Non-pigmented ciliary epithelial cell (primary cell): ENCODE measurements around the gene WASHC3.
A peak's percentile ranks its signal among the peaks of the same experiment; 100 is the strongest.
"Not testable (repeated sequence)": the region's sequence is repeated elsewhere in the genome, so short reads cannot be mapped to it uniquely, and the experiment has no call there.

Experiments
- DNase-seq: peaks from one replicate; pipeline ENCODE4 v3.0.0-alpha.2; 2010; ENCODE audit warnings: low read depth

The WASHC3 gene

GRCh38 chr12:102050660-102051430 is 10.9 kb downstream of the WASHC3 start:
- DNase-seq: no peak

DNA sequence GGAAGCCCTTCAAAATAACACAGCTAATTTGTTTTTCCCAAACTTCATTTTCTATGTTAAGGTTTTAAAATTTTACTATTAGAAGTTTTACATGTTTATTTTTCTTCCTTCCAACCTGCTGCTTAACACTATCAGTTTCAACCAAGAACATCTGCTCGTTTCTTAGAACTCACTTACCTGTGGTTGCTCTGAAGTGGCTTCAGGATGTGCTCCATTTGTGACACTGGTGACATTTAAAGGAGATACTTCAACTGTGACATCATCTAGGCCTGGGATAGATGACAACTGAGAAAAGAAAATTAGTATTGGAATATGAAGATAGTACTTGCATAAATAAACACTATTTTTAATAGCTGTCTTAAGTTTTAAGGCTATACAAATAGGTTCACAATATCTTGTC is 17.9 kb downstream of the WASHC3 start:
- no peak for DNase-seq

DNA sequence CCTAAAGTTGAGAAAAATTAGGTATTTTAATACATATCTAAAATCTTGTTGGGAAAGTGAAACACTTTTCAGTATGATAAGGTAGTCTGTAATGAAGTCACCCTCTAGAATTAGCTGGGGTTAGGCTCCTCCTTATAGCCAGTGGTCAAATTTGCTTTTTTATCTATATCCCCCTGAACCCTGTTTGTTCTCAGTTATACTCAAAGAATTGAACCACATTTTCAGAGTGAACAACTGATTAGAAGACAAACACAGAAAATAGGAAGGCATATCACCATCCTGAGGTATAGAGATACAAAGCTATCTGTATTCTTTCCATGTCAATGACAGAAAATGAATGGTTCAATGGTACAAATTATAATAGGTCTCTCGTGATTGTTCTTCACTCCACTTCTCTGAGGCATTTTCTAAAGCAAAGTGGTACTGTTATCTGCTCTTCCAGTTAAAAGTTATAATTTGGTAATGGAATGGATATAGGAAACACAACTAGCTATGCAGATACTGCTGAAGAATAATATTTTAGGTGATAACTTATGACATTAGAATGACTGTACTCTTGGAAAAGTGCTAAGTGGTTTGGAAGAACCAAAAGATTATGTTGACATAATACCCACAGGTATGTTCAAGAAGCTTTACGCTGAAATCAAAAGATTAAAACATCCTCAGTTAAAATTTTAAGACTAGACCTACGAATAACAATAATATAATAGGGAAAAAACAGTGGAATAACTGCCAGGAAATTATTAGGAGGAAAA is 27.6 kb downstream of the WASHC3 start:
- DNase-seq: peak; percentile 15

GRCh38 chr12:102031852-102032251 is 29.9 kb downstream of the WASHC3 start:
- DNase-seq: no peak

GRCh38 chr12:102029141-102029540 is 32.6 kb downstream of the WASHC3 start:
- no peak for DNase-seq

DNA sequence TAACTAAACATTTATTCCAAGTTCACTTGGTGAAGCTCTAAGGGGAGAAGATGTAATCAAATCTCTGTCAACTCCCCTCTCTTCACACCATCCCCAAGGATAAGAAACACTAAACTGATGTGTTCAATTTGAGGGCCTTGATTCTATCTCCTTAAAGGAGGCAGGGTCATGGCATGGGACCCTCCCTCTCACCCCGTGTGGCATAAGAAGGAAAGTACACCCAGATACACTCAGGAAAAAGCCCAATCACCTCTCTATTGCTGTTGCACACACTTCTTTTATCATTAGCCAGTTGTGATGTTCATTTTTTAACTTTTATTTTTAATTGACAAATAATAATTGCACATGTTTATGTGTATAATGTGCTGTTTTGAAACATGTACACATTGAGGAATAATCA is 35.1 kb downstream of the WASHC3 start:
- DNase-seq: no peak

GRCh38 chr12:102024765-102025164 is 37.0 kb downstream of the WASHC3 start:
- no peak for DNase-seq

- DNase-seq: peak; percentile 8
Measured at GRCh38 chr12:102023343-102023930, 38.4 kb downstream of the WASHC3 start.

GRCh38 chr12:102022286-102022685 is 39.5 kb downstream of the WASHC3 start:
- no peak for DNase-seq

DNA sequence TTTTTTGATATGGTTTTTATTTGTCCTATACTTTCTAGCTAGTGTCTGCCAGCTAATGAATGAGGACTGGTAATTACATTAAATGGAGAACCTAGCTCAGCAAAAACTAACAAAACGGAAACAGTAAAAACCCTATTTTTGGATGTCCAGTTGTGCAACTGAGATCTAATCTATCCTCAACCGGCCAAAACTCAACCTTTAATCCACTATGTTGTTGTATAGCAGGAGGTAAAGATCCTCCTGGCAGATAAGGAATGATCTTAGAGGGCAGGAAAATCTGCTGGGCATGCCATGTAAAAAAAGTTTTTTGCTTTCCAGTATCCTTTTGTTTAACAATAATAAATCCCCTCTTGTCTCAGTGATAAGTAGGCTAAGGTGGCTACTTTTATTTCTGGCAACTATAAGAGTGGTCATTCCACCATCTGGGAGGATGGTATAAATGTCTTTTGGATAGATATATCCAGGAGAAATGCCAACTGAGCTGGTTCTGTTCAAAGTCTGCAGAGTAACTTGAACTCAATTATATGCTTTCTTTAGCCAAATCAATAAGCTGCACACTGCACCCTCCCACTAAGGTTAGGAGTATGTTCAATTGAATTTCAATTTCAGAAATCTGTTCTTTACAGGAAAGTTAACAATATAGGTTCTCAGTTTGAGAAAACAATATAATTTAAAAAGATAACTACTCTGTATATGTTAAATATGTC is 40.1 kb downstream of the WASHC3 start:
- no peak for DNase-seq

DNA sequence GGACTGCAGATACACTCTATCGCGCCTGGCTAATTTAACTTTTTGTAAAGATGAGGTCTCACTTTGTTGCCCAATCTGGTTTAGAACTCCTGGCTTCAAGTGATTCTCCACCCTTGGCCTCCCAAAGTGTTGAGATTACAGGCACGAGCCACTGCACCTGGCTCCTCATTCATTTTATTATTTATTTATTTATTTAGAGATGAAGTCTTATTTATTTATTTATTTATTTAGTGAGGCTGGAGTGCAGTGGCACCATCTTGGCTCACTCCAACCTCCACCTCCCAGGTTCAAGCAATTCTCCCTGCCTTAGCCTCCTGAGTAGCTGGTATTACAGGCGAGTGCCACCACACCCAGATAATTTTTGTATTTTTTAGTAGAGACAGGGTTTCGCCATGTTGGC is 43.2 kb downstream of the WASHC3 start:
- DNase-seq: not testable (repeated sequence)

DNA sequence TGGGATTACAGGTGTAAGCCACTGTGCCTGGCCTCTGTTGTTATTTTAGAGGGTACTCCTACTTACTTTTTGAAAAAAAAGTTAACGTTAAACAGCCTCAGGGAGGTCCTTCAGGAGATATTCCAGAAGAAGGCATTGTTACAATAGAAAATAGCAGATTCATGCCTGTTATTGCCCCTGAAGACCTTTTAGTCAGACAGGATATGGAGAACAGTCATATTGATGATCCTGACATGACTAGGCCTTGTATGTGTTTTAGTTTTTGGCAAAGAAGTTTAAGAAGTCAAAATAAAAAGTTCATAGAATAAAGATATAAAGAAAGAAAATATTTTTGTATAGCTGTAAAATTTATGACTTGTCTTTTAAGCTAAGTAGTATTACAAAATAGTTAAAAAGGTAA is 45.3 kb downstream of the WASHC3 start:
- DNase-seq: no peak

DNA sequence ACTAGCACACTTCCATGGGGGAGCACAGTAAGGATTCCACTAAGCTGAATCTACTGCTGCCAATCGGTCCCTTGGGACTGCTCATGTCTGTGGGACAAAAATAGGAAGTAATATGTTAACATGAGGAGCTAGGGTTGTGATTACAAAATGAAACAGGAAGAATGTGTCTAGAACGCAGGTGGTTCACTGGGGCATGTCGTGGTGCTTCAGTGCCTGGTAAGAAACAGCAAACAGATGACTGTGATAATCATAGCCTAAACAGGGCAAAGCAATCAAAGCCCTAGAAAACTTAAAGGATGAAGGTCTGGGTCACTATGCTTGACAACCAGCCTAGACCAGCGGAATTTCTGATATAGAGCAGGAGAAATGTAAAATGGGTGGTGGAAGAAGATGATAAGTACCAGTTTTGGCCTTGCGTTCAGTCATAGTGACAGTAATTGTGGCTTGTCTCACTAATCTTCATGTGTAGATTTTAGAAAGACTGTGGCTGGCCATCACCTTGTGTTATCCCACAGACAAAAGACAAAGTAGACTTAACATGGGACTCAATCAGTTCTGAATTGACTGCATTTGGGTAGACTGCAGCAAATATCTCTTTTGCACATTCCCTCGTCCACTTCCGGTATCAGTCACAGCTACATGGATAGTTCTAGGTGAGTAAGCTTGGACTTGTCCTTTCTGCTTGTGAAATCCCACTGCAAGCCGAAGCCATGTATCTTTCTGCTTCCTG is 51.4 kb downstream of the WASHC3 start:
- no peak for DNase-seq

DNA sequence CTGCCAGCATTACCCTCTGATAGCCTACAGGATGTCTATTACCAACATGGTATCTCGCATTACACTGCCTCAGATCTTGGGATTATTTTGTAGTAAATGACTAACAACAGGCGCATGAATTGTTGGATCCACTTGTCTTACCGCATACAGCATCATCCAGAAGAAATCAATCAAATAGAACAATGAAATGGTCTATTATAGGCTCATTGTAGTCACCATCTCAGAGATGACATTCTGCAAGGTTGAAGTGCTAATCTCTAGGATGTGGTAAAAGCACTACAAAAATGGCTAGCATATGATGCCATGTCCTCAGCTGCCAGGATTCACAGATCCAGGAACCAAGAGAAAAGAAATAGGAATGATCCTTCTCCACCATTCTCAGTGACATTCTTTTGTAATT is 52.0 kb downstream of the WASHC3 start:
- no peak for DNase-seq

GRCh38 chr12:102008615-102009126 is 53.1 kb downstream of the WASHC3 start:
- DNase-seq: no peak

DNA sequence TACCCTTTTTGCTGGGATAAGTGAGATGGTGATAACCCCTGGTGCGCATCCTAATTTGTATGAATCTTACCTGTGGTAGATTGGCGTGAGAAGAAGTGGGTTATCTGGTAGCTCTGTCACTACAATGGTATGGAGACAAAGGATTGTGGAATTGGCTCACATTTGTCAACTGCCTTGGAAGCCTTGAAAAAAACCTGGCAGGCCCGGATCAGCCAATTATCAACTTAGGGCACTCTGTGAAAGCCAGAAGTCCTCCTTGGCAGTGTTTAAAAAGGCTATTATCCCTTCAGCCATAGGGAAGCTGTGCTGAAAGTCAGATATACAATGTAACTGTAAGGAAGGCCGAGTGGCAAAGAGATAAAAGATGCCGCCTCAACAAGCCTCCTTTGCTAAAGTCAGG is 56.5 kb downstream of the WASHC3 start:
- no peak for DNase-seq

- no peak for DNase-seq
Measured at GRCh38 chr12:101997102-101997501, 64.7 kb downstream of the WASHC3 start.

DNA sequence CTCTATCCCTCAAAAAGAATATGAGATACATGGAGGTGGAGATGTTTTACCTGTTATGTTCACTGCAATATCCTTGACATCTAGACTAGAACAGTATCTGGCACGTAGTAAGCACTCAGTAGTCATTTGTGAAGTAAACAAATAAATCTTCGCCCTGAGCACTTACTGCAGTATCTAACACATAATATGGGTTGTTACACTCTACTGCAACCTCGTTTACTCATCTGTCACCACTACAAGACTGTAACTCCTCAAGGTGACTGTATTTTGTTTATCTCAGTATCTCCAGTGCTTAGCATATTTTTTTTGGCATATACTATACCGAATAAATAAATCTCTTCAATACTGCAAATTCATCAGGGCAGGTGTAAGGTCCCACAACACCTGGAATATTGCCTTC is 66.1 kb downstream of the WASHC3 start:
- DNase-seq: no peak

DNA sequence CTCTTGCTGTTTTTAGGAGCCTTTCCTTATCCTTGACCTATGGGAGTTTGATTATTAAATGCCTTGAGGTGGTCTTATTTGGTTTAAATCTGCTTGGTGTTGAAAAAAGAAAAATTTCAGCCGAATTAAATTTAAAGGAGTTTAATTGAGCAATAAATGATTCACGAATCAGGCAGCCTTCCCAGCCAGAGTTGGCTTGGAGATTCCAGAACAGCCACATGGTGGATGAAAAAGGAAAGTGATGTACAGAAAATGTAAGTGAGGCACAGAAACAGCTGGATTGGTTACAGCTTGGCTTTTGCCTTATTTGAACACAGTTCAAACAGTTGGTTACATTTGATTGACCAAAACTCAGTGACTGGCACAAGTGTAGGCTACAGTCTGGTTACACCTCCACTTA is 69.7 kb downstream of the WASHC3 start:
- DNase-seq: no peak

GRCh38 chr12:101982307-101982706 is 79.5 kb downstream of the WASHC3 start:
- no peak for DNase-seq

- DNase-seq: no peak
Measured at GRCh38 chr12:101981868-101982267, 79.9 kb downstream of the WASHC3 start.

GRCh38 chr12:101968770-101969169 is 93.0 kb downstream of the WASHC3 start:
- no peak for DNase-seq
